Measurements from ENCODE around the gene EIF4G1. TPM values are rescaled to one million over a fixed set of nuclear protein-coding genes. Genes with fewer than 3 reads are reported as not detected.

Gene EIF4G1
- total RNA-seq, 1 experiment from 2014 or later = 532 TPM

DNA sequence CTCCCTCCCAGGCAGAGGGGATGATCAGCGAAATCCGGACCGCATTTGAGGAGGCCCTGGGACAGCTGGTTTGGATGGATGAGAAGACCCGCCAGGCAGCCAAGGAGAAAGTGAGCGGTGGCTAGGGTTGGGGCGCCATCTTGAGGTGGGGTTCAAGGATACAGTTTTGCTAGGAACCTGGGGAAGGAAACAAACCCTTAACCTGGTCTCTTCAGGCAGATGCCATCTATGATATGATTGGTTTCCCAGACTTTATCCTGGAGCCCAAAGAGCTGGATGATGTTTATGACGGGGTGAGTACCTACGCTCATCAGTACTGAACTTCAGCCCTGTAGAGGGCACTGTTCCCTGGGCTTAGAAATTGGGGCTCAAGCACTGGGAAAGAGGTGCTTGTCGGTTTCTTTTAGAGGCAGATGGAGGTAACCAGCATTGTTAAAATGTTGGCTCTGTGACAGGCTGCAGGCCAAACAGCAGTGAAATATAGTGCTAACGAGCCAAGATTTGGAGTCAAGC, 24.9 kb upstream of the EIF4G1 start:
- H3K9me3 Mint-ChIP-seq = no peaks in the 10 kb centered on the region
- Histone ChIP-seq H2BK15ac (ENCODE audit: low read depth, low read length) (no peak overlapping the region), H3K56ac (ENCODE audit: insufficient read length, low read depth, low read length) (no peak overlapping the region), H3K4me2 (ENCODE audit: insufficient read depth, insufficient read length, low read length) (no peak overlapping the region), H3K18ac (ENCODE audit: insufficient read length, low read depth, low read length) (no peak overlapping the region), H3K4ac (ENCODE audit: low read depth, low read length) (no peak overlapping the region), H2BK12ac (ENCODE audit: insufficient read length, low read depth, low read length) (no peak overlapping the region), H4K91ac (ENCODE audit: insufficient read length, low read depth, low read length) (no peak overlapping the region), H2BK5ac (ENCODE audit: insufficient read length, low read length) (no peak overlapping the region), H4K5ac (ENCODE audit: insufficient read length, low read depth, low read length) (no peak overlapping the region), H3K79me2 (ENCODE audit: insufficient read depth, low read length) (no peaks in the 10 kb centered on the region), H3K9me3 (ENCODE audit: control insufficient read depth, low read depth, low read length) (no peaks in the 10 kb centered on the region), H3K79me1 (ENCODE audit: insufficient read depth, low read depth, low read length, poor library complexity, severe bottlenecking) (no peaks in the 10 kb centered on the region), H3K4me1 (ENCODE audit: insufficient read depth, low read length) (no peaks in the 10 kb centered on the region), H3K23ac (ENCODE audit: insufficient read length, low read depth, low read length) (no peak overlapping the region), H3K27ac (ENCODE audit: insufficient read length, low read depth, low read length) (no peak overlapping the region), H3T11ph (ENCODE audit: low read length) (no peak overlapping the region), H4K8ac (replicated peaks; ENCODE audit: insufficient read length, low read depth, low read length) (no peak overlapping the region), H3K9ac (ENCODE audit: extremely low read depth, insufficient read length, low read length) (no peak overlapping the region), H3K14ac (ENCODE audit: insufficient read depth, low read length) (no peak overlapping the region), H2BK20ac (ENCODE audit: low read depth, low read length, poor library complexity, severe bottlenecking) (no peak overlapping the region), H2AFZ (ENCODE audit: low read length) (no peak overlapping the region), H3K27me3 (ENCODE audit: insufficient read depth, low read length) (no peaks in the 10 kb centered on the region), H2AK5ac (ENCODE audit: insufficient read length, low read length) (no peak overlapping the region), H2BK120ac (ENCODE audit: low read depth, low read length, poor library complexity, severe bottlenecking) (no peak overlapping the region), H3K23me2 (ENCODE audit: insufficient read length, low read depth, low read length, poor library complexity, severe bottlenecking) (no peaks in the 10 kb centered on the region), H4K20me1 (ENCODE audit: control insufficient read depth, insufficient read depth, insufficient read length) (no peaks in the 10 kb centered on the region)
- TF ChIP-seq, protein P1, sequence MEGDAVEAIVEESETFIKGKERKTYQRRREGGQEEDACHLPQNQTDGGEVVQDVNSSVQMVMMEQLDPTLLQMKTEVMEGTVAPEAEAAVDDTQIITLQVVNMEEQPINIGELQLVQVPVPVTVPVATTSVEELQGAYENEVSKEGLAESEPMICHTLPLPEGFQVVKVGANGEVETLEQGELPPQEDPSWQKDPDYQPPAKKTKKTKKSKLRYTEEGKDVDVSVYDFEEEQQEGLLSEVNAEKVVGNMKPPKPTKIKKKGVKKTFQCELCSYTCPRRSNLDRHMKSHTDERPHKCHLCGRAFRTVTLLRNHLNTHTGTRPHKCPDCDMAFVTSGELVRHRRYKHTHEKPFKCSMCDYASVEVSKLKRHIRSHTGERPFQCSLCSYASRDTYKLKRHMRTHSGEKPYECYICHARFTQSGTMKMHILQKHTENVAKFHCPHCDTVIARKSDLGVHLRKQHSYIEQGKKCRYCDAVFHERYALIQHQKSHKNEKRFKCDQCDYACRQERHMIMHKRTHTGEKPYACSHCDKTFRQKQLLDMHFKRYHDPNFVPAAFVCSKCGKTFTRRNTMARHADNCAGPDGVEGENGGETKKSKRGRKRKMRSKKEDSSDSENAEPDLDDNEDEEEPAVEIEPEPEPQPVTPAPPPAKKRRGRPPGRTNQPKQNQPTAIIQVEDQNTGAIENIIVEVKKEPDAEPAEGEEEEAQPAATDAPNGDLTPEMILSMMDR (conservative IDR thresholded peaks at IDR 0.05) = peak; percentile 86
- no peaks in the 10 kb centered on the region; a peak in 1 of 7 replicates for H3K36me3 Mint-ChIP-seq (ENCODE audit: insufficient read depth in 1 of 3, low read depth in 3 of 3)
- WGBS (ENCODE audit: extremely low coverage, insufficient read length, low lambda C conversion rate) = no CpG with 5 or more reads among the region's 10 CpGs
- peak; percentile 86 for DNase-seq
- peaks cover 12% of the 10 kb centered on the region for H3K27me3 Mint-ChIP-seq (ENCODE audit: low read depth)
- H3K27ac Mint-ChIP-seq = no peak overlapping the region; a peak in 1 of 7 replicates
- H3K4me3 Mint-ChIP-seq = no peak overlapping the region; a peak in 1 of 5 replicates
- H3K4me1 Mint-ChIP-seq = peaks cover 0 to 5% of the 10 kb centered on the region in 2 experiments; a peak in 1 of 4 replicates
